C4-2B (cell line): ENCODE data around the gene GRHL1.
"Not testable (repeated sequence)": the region's sequence is repeated elsewhere in the genome, so short reads cannot be mapped to it uniquely, and the experiment has no call there.

Experiments used
- CTCF ChIP-seq: fragments of 450-650 bp; conservative IDR thresholded peaks from 2 replicates; pipeline ENCODE4 v1.5.1; 2017; ENCODE audit warnings: mild to moderate bottlenecking
- ZFX ChIP-seq: fragments of 450-650 bp; IDR thresholded peaks from 2 replicates; pipeline ENCODE4 v1.6.1; 2017

DNA sequence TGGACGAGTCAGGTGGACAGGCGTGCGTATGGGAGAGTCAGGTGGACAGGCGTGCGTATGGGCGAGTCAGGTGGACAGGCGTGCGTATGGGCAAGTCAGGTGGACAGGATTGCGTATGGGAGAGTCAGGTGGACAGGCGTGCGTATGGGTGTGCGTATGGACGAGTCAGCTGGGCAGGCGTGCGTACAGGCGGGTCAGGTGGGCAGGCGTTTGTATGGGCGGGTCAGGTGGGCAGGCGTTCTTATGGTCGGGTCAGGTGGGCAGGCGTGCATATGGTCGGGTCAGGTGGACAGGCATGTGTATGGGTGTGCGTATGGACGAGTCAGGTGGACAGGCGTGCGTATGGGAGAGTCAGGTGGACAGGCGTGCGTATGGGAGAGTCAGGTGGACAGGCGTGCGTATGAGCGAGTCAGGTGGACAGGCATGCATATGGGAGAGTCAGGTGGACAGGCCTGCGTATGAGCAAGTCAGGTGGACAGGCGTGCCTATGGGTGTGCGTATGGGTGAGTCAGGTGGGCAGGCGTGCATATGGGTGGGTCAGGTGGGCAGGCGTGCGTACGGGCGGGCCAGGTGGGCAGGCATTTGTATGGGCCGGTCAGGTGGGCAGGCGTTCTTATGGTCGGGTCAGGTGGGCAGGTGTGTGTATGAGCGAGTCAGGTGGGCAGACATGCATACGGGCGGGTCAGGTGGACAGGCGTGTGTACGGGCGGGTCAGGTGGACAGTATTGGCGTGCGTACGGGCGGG lies 59.5 kb downstream of the GRHL1 start:
- TF ChIP-seq CTCF, ZFX: not testable (repeated sequence)
